HG03196 (cell line): ENCODE data around the gene NRAP.

ENCODE experiments used
- ATAC-seq: cut with Tn5 transposase; IDR thresholded peaks from one replicate; pipeline ENCODE4 v1.9.1; 2021; ENCODE audit not compliant: unreplicated experiment

The NRAP gene

GRCh38 chr10:113643183-113643582 is 20.7 kb downstream of the NRAP start:
- ATAC-seq = no peak

DNA sequence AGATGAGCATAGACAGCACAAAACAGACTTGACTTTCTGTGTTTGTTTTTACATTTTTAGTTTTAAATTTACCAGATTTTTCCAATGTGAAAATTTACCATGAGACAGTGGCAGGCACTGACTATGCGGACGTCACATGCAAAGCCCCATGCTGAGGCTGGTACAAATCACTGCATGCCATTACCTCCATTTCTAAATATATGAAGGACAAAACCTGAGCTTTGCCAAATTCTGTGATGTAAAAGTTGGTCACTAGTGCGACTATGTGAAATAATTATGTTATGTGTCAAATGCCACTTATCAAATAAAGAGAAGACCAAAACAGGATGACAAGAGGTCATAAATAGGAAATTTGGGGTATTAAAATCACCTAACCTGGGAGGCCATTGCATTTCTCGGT is 22.1 kb downstream of the NRAP start:
- no peak for ATAC-seq

- ATAC-seq = no peak
Observed at GRCh38 chr10:113639966-113640365, 23.9 kb downstream of the NRAP start.

DNA sequence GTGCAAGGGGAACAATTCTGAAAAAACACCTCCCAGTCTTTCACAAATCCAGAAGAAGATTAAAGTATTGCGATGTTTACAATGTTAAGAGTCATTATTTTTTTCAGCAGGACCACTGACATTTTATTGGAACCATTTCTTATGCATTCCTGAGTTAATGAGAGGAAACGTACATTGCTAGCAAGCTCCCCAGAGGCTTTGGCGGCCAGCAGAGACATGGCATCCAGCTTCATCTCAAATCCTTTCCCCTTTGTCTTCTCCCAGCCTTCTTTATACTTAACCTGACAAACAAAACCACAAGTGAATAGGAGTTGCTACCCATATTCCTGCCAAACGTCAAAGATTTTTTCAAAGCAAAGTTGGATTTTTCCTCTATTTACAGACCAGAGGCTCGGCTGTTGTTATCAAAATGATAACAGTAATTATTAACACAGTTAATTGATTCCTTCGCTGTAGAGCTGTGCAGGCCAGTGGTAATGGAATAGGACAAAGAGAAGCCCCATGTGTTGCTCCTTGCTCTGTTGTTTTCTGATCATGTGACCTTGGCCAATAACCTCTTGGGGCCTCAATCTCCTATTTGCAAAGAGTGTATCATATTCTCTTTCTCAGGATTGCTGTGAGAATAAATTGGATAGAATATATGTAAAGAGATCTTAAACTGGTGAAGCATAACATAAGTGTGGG is 32.0 kb downstream of the NRAP start:
- no peak for ATAC-seq

- ATAC-seq = no peak
Observed at GRCh38 chr10:113630929-113631533, 32.8 kb downstream of the NRAP start.

DNA sequence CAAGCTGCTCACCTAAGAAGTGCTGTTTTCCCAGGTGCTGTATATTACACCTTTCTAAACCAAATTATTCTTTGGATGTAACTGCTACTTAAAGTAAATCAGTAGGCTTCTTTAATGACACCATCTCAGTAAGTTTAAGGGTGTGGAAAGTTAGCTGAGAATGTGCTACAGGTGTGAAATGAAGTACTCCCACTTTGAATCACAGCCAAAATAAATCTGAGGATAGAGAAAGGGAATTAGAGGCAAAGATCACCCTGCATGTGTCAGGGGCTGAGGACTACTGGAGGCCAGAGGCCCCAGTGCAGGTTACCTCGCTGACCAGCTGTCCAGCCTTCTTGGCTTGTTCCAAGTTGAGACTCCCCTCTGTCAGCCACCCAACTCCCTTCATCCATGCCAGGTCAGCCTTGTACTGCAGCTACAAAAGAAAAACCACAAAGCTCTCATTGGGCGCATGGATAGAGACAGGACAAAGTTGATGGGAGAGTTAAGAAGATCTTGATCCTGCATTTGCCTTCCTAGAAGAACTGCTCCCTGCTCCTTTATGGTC is 35.2 kb downstream of the NRAP start:
- ATAC-seq = no peak

- ATAC-seq = no peak
Observed at GRCh38 chr10:113627836-113628235, 36.0 kb downstream of the NRAP start.

DNA sequence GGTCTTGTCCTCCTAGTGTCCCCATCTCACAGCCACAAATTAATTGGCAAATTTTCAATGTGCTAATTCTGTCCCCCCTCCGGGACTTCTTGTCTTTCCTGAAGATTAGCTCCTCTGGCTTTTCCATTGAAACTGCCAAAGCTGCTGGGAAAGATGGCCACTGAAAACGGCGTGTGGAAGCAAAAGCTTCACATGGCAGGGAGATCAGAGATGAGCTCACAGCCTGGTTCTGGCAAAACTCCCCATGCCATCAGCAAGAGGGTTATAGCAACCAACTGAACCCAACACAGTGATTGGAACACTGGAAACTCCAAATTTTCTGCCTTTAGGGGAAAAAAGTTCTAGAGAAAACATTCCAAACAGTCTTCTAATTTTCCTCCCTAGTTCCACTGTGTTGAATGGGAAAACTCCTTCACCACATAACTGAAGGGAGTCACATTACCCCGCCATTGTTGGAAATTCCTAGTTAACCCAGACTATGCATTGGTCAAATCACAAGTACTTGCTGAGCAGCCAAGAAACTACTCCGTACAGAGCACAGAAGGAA is 37.0 kb downstream of the NRAP start:
- ATAC-seq = no peak

- no peak for ATAC-seq
Observed at GRCh38 chr10:113625461-113626186, 38.2 kb downstream of the NRAP start.

DNA sequence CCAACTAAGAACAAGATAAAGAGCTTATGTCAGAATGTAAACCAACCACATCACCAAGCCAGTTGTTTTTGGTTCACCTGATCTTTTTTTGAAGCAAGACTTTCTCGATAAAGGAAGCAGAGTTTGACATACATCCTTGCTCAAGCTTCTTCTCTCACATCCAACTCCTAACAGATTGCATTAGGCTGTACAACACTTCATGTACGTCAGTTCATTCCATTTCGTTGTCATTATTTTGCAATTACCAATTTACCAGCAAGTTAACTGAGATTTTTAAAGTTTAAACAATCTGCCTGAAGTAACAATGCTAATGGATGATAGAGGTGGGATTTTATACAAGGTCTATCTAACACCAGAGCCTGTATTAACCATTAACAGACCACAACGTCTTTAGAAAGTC is 41.0 kb downstream of the NRAP start:
- no peak for ATAC-seq

DNA sequence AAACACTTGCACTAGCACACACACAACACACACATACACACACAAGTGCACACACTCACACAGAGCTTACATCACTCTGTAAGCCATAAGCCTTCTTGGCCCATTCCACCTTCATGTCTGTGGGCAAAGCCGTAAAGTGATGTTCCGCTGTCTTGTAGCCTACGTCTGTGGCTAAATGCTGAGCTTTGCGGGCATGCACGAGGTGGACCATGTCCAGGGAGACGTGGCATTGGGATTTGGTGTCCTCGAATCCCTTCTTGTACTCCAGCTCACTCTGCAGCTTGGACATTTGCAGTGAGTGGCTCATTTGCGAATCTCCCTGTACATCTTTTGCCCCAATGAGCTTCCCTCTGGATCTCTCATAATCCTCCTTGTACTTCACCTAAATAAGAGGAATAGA is 42.0 kb downstream of the NRAP start:
- ATAC-seq = no peak

GRCh38 chr10:113620936-113621335 is 42.9 kb downstream of the NRAP start:
- no peak for ATAC-seq

- no peak for ATAC-seq
Observed at GRCh38 chr10:113620511-113620910, 43.3 kb downstream of the NRAP start.

GRCh38 chr10:113619401-113619800 is 44.4 kb downstream of the NRAP start:
- no peak for ATAC-seq

DNA sequence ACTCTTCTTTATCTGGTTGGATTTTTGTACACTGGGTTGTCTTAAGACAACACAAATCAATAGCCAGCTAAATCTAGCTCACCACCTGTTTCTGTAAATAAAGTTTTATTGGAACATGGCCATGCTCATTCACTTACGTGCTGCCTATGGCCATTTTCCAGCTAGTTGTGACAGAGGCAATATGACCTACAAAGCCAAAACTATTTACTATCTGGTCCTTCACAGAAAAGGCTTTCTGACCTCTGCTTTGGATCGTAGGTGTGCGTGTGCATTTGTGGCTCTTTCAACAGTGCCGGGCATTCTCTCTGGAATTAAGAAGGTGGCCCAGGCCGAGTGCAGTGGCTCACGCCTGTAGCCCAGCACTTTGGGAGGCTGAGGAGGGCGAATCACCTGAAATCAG is 45.5 kb downstream of the NRAP start:
- ATAC-seq = no peak

GRCh38 chr10:113617086-113617485 is 46.8 kb downstream of the NRAP start:
- no peak for ATAC-seq

DNA sequence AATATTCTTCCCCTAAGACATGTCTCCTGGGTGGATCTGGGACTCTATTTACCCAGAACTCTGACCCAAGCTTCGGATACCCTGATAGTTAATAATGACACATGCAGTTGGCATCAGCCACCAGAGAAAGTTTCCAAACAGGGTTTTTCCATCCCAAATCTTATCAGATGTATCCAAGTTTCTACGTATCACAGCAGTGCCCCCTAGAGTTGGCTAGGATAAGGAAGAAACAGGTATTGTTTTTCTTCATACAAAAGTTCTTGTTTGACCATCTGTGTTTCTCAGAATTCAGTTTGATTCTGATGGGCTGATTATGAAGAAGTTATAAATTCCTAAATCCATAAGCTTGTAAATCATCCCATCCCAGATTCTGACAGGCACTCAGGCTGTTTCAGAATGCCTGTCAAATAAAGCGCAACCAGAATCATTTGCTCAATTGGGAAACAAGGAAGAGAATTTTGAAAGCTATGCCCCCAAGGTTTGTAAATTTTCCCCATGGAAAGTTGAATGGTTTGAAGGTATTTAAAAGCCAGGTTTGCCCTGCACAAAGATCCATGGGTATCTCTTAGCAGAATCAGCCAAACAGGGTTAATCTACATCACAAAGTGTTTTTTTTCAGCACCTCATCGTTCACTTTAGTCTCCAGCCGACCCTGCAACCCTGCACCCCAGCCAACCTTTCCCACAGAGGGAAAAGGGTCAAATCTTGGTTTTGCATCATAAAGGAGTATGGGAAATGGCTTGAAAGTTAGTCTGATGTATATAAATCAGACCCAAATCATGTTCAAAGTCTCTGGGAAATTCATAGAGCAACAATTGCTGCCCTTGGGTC is 47.4 kb downstream of the NRAP start:
- ATAC-seq = no peak

DNA sequence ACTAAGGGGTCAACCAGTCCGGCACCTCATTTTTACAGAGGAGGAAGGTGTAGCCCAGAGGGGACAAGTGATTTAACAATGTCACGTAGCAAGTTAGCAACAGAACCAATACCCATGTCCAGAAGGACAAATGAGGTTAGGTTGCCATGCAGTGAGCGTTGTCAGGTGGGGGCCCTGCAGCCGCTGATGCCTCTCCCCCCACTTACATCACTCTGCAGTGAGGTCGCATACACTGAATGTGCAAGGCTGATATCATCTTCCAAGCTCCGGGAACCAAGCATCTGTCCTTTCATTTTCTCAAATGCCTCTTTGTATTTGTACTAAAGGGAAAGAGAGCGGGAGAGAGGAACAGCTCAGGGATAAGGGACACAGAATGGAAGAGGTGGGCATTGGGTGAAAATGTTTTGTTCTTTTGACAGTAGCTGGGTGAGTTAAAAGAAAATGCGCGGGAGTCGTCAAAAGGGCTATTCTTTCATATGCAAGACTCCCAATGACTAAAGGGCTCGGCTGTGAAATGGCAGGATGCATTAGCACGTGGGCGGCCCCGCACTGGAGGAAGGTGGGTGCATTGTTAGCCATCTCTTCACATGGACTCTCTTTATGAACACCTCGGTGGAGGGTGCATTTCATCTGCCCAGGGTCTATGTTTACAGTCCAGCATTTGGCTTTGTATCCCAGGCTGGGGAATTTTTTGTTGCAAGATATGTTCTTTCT is 49.7 kb downstream of the NRAP start:
- ATAC-seq = no peak

GRCh38 chr10:113613427-113613826 is 50.4 kb downstream of the NRAP start:
- ATAC-seq = no peak

DNA sequence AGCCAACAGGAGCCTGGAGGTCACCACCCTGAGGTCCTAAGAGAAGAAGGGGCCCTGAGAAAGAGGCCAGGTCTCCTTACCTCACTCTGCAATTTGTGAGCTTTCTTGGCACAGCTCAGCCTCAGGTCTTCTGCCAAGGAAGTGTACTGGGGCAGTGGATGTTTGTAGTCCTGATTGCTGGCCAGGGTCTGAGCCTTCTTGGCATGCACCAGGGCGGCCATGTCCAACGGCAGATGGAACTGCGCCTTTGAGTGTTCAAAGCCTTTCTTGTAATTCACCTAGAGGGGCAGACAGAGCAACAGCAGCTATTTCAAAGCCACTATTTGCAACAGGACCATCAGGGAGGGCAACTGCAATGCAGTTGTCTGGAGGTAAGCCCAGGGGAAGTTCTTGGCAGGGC is 51.7 kb downstream of the NRAP start:
- no peak for ATAC-seq
